ENCODE measurements around the gene CEBPZOS.

Gene CEBPZOS

GRCh38 chr2:37196320-37197195, at the start of gene CEBPZOS:
CEBPZOS (plus strand) TSS chr2:37196496; CDS start chr2:37199705, 3,209 bp downstream.
- DNase-seq: peak; percentile 63

GRCh38 chr2:37148325-37148724, 48.0 kb upstream of the CEBPZOS start:
- no peak for DNase-seq

GRCh38 chr2:37149626-37150322, 46.5 kb upstream of the CEBPZOS start:
- DNase-seq: no peak

GRCh38 chr2:37153224-37153623, 43.1 kb upstream of the CEBPZOS start:
- no peak for DNase-seq

GRCh38 chr2:37154785-37155184, 41.5 kb upstream of the CEBPZOS start:
- no peak for DNase-seq

- peak; percentile 48 for DNase-seq
Observed at GRCh38 chr2:37156071-37156856, 40.0 kb upstream of the CEBPZOS start.

GRCh38 chr2:37156857-37157714, 39.2 kb upstream of the CEBPZOS start, which contains the start of gene EIF2AK2:
EIF2AK2 (minus strand) TSS chr2:37156980; CDS start chr2:37147806, 9,174 bp downstream.
- peak; percentile 92 for DNase-seq

GRCh38 chr2:37164757-37165156, 31.5 kb upstream of the CEBPZOS start:
- DNase-seq: no peak

GRCh38 chr2:37167636-37168180, 28.6 kb upstream of the CEBPZOS start:
- DNase-seq: no peak

- DNase-seq: no peak
Observed at GRCh38 chr2:37168217-37168981, 27.9 kb upstream of the CEBPZOS start.

GRCh38 chr2:37171624-37171950, 24.7 kb upstream of the CEBPZOS start:
- no peak for DNase-seq

GRCh38 chr2:37173741-37174140, 22.6 kb upstream of the CEBPZOS start:
- DNase-seq: no peak

GRCh38 chr2:37180006-37180639, 16.2 kb upstream of the CEBPZOS start:
- no peak for DNase-seq

- DNase-seq: no peak
Observed at GRCh38 chr2:37180640-37181039, 15.7 kb upstream of the CEBPZOS start.

- DNase-seq: no peak
Observed at GRCh38 chr2:37181726-37182684, 14.3 kb upstream of the CEBPZOS start.

- no peak for DNase-seq
Observed at GRCh38 chr2:37188570-37188969, 7.7 kb upstream of the CEBPZOS start, which contains the start of gene SULT6B1. SULT6B1 (minus strand) TSS chr2:37188670; CDS start chr2:37188640, 30 bp downstream.

- DNase-seq: no peak
Observed at GRCh38 chr2:37189452-37190153, 6.7 kb upstream of the CEBPZOS start.

- no peak for DNase-seq
Observed at GRCh38 chr2:37190290-37190689, 6.0 kb upstream of the CEBPZOS start.

- no peak for DNase-seq
Observed at GRCh38 chr2:37191253-37191652, 5.0 kb upstream of the CEBPZOS start.

Data from 8988T (cell line).